Neural cell (in vitro differentiated cells): ENCODE measurements around the gene ZNF546.

Source experiments
- CTCF ChIP-seq: fragments of 450-650 bp; IDR thresholded peaks from 2 replicates; pipeline ENCODE4 v1.5.1; 2014; ENCODE audit warnings: antibody characterized with exemption, mild to moderate bottlenecking, moderate library complexity; ENCODE audit not compliant: poor library complexity, severe bottlenecking
- POLR2AphosphoS5 ChIP-seq: IDR thresholded peaks from 2 replicates; pipeline ENCODE4 v1.6.1; 2012

GRCh38 chr19:39967561-39967960, 29.3 kb upstream of the ZNF546 start:
- TF ChIP-seq CTCF (no peak), POLR2AphosphoS5 (no peak)
